HG03378 (cell line): ENCODE data around the gene CACNA1I.

ENCODE experiments used
- ATAC-seq: cut with Tn5 transposase; IDR thresholded peaks from one replicate; pipeline ENCODE4 v1.9.1; 2021; ENCODE audit warnings: mild to moderate bottlenecking, moderate library complexity; ENCODE audit not compliant: unreplicated experiment

The CACNA1I gene

DNA sequence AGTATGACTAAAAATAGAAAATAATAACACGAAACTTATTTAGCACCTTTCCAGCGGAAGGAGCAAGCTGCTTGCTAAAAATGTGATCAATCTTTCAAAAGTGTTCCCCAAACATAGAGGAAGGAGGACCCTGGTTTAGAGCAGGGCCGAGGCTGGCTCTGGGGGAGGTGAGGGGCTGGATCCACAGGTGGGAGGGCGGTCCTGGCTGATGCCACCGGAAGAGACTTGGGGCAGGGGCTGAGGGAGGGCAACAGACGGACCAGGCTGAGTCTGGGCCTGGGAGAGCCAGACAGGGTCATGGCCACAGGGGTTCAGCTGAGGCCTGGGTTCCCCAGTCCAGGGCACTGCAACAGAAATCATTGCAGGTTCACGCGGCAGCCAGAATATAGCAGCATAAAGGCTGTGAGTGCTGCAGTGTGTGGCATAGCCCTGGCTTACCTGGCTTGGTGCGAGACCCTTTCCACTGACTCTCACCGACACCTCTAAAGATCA is 143.3 kb downstream of the CACNA1I start:
- no peak for ATAC-seq

- no peak for ATAC-seq
Observed at GRCh38 chr22:39714321-39714720, 143.8 kb downstream of the CACNA1I start.

DNA sequence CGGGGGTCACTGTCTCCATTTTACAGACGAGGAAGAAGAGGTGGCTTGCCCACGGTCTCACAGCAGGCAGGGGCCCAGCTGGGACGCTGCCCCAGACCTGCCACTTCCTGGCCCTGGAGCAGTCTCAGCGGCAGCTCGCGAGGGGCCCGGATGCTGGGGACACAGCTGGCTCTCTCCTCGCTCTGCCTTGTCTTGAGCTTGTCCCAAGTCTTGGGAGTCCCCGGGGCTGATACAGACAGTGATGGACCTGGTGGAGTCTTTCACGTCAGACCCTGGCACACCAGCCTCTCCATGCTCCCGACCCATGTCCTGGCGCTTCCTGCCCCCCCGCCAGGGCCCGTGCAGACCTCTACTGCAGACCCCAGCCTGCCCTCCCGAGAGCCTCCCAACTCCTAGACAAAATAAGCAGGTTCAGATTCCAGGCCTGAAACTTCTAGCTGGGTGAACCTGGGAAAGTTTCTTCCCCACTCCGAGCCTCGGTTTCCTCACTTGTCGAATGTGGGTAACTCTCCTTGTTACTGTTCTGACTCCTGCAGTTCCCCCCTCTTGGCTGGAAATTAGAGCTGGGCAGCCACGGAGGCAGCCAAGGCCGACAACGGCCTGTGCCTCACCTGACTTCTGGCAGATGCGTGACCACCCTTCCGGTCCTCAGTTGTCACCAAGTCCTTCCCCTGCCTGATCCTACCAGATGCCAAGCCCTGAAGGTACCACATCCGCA is 145.4 kb downstream of the CACNA1I start:
- ATAC-seq: no peak

GRCh38 chr22:39716534-39716933 is 146.0 kb downstream of the CACNA1I start:
- no peak for ATAC-seq

DNA sequence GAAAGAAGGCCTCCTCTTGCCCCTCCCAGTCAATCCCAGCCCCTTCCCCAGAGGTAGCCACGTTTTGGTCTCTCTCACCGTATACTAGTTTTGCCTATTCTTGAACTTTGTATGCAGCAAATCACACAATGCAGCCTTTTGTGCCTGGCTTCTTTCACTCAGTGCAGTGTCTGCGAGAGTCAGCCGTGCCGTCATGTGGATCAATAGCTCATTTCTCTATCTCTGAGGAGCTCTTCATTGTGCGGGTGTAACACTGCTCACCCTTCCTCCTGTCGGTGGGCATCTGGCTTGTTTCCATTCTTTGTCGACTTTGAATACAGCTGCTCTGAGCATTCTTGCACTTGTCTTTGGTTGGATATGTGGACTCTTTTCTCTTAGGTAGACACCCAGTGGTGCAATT is 146.5 kb downstream of the CACNA1I start:
- no peak for ATAC-seq

DNA sequence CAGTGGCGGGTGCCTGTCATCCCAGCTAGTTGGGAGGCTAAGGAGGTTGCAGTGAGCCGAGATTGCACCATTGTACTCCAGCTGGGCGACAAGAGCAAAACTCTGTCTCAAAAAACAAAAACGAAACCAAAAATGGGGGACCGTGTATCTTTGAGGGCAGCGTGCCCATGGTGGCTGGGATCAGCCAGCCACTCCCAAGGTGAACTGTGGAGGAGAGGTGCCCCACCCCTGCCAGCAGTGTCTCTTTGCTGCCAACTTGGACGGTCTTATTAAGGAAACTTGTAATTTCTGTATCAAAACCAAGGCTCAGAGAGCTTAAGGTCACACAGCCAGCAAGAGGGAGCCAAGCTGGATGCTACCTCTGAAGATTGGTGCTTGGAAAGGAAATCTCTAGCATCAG is 147.7 kb downstream of the CACNA1I start:
- ATAC-seq: no peak

- no peak for ATAC-seq
Observed at GRCh38 chr22:39718921-39719475, 148.4 kb downstream of the CACNA1I start.

GRCh38 chr22:39719559-39720450 is 149.3 kb downstream of the CACNA1I start:
- ATAC-seq: no peak

DNA sequence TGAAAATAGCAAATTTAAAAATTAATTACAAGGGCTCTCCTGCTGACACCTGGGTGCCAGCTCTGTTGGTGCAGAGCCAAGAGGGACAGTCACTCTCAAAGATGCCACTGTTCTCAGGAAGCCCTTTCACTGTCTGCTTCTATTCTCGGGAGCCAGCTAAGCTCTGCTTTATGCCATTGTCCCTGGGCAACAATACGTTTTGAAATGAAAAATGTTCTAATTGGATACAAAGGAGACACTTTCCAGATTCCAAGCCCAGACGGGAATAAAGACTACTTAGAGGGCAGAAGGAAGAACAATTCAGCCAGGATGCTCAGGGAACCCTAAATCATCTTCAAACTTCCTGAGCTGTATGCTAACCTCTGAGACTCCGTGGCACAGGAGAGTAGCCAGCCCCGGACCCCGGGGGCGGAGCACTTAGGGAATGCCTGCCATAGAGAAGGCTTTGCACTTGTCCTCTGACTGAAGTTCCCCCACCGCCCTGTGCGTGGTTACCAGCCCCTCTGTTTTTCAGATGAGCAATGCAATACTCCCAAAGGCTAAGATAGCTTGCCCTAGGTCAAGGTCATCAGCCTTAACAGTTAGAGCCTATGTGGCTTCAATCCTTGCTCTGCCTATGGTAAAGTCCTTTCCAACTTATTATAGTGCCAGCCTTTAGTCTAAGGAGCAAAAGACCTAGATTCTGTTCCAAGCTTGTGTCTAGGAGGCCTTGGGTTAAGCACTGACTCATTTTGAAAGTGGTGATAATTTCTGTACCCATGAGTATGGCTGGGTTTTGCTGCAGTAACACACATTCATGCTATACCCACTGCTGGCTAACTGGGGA is 150.9 kb downstream of the CACNA1I start:
- no peak for ATAC-seq

GRCh38 chr22:39722032-39722325 is 151.4 kb downstream of the CACNA1I start:
- no peak for ATAC-seq

- no peak for ATAC-seq
Observed at GRCh38 chr22:39722501-39722900, 151.9 kb downstream of the CACNA1I start.

- no peak for ATAC-seq
Observed at GRCh38 chr22:39723463-39723862, 152.9 kb downstream of the CACNA1I start.

DNA sequence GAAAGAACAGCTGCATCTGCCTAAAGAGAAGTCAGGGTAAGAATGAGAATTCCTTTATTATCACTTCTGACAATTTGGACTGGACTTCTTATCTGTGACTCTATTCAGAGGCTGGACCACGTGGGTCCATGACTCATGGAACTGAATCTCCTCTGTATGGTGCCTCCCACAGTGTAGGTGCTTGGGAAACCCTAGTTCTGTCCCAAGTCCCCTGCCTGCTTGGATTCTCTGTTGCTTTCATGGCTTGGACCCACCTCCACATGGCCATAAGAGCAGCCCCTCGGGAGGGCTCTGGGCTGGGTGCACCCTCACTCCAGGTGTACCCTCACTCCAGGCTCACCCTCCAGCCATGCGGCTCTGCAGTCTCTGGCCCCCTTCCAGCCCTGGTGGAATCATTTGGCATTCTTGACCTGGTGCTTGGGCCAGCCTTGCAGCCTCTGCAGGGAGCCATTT is 153.4 kb downstream of the CACNA1I start:
- no peak for ATAC-seq

- no peak for ATAC-seq
Observed at GRCh38 chr22:39724390-39724789, 153.8 kb downstream of the CACNA1I start.

DNA sequence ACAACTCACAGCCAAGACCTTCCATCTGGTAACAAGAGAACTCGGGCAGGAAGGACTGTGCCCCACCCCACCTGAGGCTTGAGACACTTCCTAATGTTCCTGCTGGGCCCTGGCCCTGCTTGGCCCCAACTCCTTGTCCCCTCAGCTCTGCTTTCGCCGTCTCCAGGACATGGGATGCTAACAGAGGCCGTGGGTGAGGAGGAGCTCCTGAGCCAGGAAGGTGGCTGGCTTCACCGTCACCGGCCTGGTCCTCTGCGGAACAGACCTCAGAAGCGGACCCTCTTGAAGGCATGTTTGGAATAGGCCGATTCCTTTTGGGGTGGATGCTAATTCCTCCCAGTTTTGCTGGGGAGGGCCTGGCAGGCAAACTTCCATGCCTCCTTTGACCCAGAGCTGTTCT is 154.3 kb downstream of the CACNA1I start:
- no peak for ATAC-seq

GRCh38 chr22:39725351-39726035 is 154.9 kb downstream of the CACNA1I start:
- no peak for ATAC-seq

DNA sequence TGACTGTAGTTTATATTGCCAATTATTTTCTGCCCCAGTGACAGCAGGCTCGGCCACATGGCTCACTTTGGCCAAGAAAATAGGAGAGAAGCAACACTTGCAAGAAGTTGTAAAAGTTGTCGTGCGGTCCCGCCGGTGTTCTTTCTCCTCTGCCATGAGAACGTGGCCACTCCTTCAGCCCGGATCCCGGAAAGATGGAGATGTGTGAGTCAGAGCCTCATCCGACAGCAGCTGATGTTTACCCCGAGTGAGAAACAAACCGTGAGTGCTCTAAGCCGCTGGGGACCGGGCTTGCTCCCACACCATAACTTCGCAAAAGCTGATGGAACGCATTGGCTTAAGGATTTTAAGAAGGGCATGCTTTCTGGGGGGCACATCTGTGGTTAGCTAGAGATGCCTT is 157.0 kb downstream of the CACNA1I start:
- ATAC-seq: no peak

GRCh38 chr22:39728236-39728860 is 157.8 kb downstream of the CACNA1I start:
- ATAC-seq: no peak

DNA sequence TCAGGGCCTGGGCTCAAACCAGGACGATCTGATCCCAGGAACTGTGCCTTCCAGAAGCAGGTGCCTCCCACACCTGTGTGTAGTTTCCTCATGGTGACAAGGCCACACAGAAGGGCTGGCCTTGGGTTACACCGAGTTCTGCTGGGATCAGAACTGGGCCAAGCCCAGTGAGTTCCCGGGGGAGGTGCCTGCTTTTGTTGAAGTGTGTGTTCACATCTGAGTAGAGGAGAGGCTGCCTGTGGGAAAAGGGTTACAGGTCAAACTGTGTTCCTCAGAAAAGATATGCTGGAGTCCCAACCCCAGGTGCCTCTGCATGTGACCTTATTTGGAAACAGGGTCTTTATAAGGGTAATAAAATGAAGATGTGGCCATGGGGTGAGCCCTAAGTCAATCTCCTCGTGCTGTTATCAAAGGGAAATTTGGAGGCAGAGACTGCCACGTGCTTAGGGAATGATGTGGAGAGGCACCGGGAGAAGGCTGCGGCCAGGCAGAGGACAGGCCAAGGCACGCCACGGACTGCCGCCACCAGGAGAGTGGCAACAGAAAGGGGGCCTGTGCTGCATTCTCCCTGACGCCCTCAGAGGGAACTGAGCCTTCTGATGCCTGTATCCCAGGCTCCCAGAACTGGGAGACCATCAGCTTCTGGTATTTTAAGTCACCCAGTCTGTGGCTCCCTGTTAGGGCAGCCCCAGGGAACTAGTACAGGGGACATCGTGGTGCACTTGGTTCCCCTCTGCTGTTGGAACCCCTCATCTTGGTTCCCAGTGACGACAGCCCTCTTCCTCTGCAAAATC is 158.8 kb downstream of the CACNA1I start:
- ATAC-seq: no peak
